GM03348 (cell line): ENCODE data around the gene KCNQ1.

Experiments used
- DNase-seq: peaks from one replicate; pipeline ENCODE4 v3.0.0; 2012; ENCODE audit warnings: low spot score

The KCNQ1 gene

GRCh38 chr11:2685566-2686359 is 241.0 kb downstream of the KCNQ1 start:
- DNase-seq: no peak

DNA sequence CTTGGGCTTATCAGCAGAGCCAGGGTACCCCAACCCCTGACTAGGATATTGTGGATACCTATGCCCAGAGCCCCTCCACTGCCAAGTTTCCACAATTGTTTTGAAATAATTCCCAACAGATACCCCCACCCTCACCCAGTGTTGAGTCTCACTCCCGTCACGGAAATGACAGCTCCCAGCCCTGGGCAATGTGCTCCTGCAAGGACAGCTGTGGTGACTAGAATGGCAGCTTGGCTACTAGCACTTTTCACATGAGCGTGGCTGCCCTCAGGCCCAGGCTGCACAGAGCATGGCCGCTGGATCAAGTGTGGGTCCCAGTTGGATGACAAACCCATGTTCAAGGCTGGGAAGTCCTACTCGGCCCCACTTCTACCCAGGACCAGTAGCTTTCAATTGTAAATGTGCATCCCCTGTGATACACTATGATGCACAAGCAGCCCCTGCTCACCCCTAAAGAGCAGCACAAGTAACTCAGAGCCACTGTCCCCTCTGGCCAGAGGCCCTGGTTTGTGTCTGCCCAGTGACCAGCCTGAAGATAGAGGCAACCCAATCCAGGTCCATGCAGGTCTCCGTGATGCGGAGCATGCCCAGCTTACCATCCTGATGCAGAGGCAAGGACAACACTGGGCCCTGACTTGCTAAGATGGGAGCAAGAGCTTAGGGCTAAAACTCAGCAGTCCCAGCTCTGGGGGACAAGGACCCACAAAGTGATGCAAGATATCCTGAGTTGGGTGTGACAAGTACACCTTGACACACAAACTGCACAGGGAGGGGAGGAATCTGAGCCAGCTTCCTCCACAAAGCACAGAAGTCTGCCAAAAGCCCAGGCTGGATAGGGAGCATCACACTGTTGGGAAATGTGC is 241.8 kb downstream of the KCNQ1 start:
- no peak for DNase-seq

DNA sequence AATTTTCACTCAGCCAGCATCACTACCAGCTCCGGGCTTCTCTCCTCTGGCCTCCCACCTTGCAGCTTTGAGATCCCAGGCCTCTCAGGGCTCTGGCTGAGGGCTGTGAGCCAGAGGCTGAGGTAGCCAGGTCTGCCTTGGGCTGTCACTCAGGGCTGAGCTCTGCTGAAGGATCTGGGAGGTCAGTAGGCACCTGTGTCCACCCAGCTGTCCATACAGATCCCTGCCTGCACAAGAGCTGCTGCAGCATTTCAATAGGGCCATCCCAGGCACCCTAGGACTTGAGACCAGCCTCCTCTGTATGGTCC is 242.4 kb downstream of the KCNQ1 start:
- no peak for DNase-seq

- no peak for DNase-seq
These were observed 243.0 kb downstream of the KCNQ1 start for GRCh38 chr11:2687782-2688191.

GRCh38 chr11:2688381-2689231 is 243.8 kb downstream of the KCNQ1 start:
- DNase-seq: no peak

GRCh38 chr11:2689651-2690575 is 245.1 kb downstream of the KCNQ1 start:
- no peak for DNase-seq

DNA sequence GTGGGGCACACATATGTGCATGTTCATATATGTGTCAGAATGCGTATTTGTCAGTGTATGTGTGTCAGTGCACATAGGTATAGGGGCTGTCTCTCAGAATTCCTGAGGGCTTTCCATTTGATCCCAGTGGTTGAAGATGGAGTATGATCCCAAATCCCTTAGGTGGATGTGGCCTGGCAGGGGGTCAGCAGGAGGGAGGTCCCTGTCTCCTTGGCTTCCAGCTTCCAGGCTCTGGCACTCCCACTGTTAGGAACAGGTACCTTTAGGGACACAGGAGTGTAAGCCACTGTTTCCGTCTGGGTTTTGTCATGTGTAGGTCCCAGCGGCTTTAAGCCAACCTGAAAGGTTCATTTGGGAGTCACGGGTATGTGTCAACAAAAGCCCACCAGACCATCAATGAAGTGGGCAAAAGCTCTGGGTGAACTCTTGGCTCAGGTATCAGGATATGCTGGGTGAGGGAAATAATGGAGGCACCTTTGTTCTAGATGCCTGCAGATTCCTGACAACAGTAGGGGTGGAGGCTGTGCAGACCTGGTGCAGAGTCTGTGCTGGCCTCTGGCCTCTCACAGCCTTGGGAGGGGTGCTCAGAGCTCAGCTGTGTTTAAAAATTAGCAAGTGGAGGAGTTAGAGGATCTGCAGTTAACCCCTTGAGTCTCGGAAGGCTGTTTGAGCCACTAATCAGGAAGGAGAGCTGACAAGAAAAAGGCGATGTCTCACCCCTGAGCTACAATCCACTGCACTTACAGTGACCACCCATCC is 246.0 kb downstream of the KCNQ1 start:
- no peak for DNase-seq

DNA sequence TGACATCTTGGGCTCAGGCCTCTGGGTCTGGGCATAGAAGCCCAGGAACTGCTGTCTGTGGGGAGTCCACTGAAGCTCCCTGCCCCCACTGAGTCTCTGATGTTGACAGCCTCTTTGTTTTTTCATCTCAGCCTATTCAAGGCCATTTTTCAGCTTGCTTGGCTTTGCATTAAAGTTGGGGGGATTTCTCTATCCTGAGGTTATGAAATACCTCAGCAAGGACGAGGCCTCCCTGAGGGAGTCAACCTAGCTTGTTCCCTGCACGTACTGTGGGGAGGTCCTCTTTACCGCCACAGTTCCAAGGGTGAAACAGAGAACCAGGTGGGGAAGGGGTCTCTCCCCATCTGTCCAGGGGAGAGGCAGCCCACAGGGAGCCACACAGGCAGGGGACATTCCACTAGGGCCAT is 246.6 kb downstream of the KCNQ1 start:
- DNase-seq: no peak

GRCh38 chr11:2691991-2692875 is 247.4 kb downstream of the KCNQ1 start:
- no peak for DNase-seq

GRCh38 chr11:2693271-2694261 is 248.8 kb downstream of the KCNQ1 start:
- no peak for DNase-seq

GRCh38 chr11:2694495-2694894 is 249.7 kb downstream of the KCNQ1 start:
- no peak for DNase-seq

GRCh38 chr11:2694995-2695939 is 250.5 kb downstream of the KCNQ1 start:
- no peak for DNase-seq

DNA sequence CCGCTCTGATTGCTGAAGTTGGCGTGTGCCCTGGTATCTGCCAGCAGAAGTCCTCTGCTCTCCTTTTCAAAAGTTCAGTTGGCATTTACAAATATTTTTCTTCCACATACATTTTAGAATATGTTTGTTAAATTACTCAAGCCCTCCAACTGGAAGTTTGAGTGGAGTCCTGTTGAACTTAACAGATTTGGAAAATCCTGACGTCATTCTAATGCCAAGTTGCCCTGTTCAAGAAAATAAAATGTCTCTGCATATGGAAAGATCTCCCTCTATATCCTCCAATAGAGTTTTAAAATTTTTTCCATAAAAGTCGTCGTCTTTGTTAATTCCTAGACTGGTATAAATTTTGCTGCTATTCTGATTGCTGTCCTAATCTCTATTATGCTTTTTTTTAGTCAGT is 251.6 kb downstream of the KCNQ1 start:
- DNase-seq: no peak

GRCh38 chr11:2697866-2698265 is 253.1 kb downstream of the KCNQ1 start:
- DNase-seq: no peak

GRCh38 chr11:2698386-2699184 is 253.8 kb downstream of the KCNQ1 start:
- no peak for DNase-seq

DNA sequence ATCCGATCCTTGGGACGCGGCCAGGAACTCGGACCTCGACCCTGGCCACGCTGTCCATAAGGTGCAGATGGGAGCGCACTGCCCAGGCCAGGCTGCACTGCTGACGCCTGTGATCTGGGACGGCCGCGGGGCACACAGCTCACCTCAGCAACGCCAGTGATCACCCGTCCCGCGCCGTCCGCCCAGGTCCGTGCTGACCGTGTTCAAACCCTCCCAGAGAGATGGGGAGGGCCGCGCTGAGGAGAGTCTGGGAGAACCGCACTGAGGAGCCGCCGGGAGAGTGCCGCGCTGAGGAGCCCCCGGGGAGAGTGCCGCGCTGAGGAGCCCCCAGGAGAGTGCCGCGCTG is 254.3 kb downstream of the KCNQ1 start:
- peak; percentile 27 for DNase-seq
